Activated CD4-positive, alpha-beta memory T cell treated with anti-CD3 and anti-CD28 coated beads, Interleukin-2, amount 10 ng/mL, durations not matched to agents 7 days and 5 days (primary cell): ENCODE data around the gene AMOTL2. TPM values are rescaled to one million over a fixed set of nuclear protein-coding genes. Genes with fewer than 3 reads are reported as not detected.

Source experiments
- CTCF ChIA-PET: fragments of 350-600 bp; sonication (Branson Sonifier 250); formaldehyde crosslinking; loops from one replicate; lab custom pipeline; 2021; ENCODE audit warnings: antibody characterized with exemption, inconsistent platforms; lab: Charles Lee
- POLR2A ChIA-PET: fragments of 350-600 bp; sonication (Branson Sonifier 250); formaldehyde crosslinking; loops from one replicate; lab custom pipeline; 2021; ENCODE audit warnings: antibody characterized with exemption; lab: Charles Lee
- DNase-seq: peaks from one replicate; pipeline ENCODE4 v3.0.0-alpha.2; 2020
- H3K27ac Mint-ChIP-seq: one replicate; pipeline ENCODE4 v1.8.0; 2021; ENCODE audit warnings: mild to moderate bottlenecking, mixed read lengths
- H3K27me3 Mint-ChIP-seq: one replicate; pipeline ENCODE4 v1.8.0; 2021; ENCODE audit warnings: mixed read lengths
- H3K36me3 Mint-ChIP-seq: one replicate; pipeline ENCODE4 v1.8.0; 2021; ENCODE audit warnings: low read depth, mixed read lengths
- H3K4me1 Mint-ChIP-seq: one replicate; pipeline ENCODE4 v1.8.0; 2021; ENCODE audit warnings: mixed read lengths
- H3K4me3 Mint-ChIP-seq: one replicate; pipeline ENCODE4 v1.8.0; 2021; ENCODE audit warnings: mild to moderate bottlenecking, mixed read lengths
- H3K9me3 Mint-ChIP-seq: one replicate; pipeline ENCODE4 v1.8.0; 2021; ENCODE audit warnings: mixed read lengths
- total RNA-seq, 2 experiments: library from RNA; stranded (reverse); gene quantifications; one replicate each; pipeline ENCODE4 v1.2.3, GENCODE V29; 2021

AMOTL2 gene
- total RNA-seq, 2 experiments from 2014 or later: not detected

GRCh38 chr3:134389865-134390264 is 15.6 kb upstream of the AMOTL2 start:
- Mint-ChIP-seq H3K36me3 (no peaks in the 10 kb centered on the region), H3K4me3 (no peak overlapping the region), H3K27me3 (peaks cover 16% of the 10 kb centered on the region), H3K27ac (no peak overlapping the region), H3K9me3 (no peaks in the 10 kb centered on the region), H3K4me1 (no peaks in the 10 kb centered on the region)
- CTCF ChIA-PET: no interaction called here
- POLR2A ChIA-PET: no interaction called here
- DNase-seq: no peak

GRCh38 chr3:134388788-134389485 is 14.7 kb upstream of the AMOTL2 start:
- H3K27ac Mint-ChIP-seq: no peak overlapping the region

GRCh38 chr3:134388292-134388691 is 14.0 kb upstream of the AMOTL2 start:
- no peak for DNase-seq
- Mint-ChIP-seq H3K27ac (no peak overlapping the region), H3K9me3 (no peaks in the 10 kb centered on the region), H3K27me3 (peaks cover 16% of the 10 kb centered on the region), H3K36me3 (no peaks in the 10 kb centered on the region), H3K4me3 (no peak overlapping the region), H3K4me1 (no peaks in the 10 kb centered on the region)
- POLR2A ChIA-PET: no interaction called here
- CTCF ChIA-PET: no interaction called here

More at GRCh38 chr3:134388788-134389485, 14.7 kb upstream of the AMOTL2 start:
- no peaks in the 10 kb centered on the region for H3K36me3 Mint-ChIP-seq
- H3K27me3 Mint-ChIP-seq: peaks cover 16% of the 10 kb centered on the region
- no peaks in the 10 kb centered on the region for H3K9me3 Mint-ChIP-seq
- H3K4me1 Mint-ChIP-seq: no peaks in the 10 kb centered on the region
- ChIA-PET CTCF (no interaction called here), POLR2A (no interaction called here)
- DNase-seq: no peak
- H3K4me3 Mint-ChIP-seq: no peak overlapping the region

GRCh38 chr3:134387293-134387692 is 13.0 kb upstream of the AMOTL2 start:
- no peaks in the 10 kb centered on the region for H3K4me1 Mint-ChIP-seq
- H3K27ac Mint-ChIP-seq: no peak overlapping the region
- ChIA-PET CTCF (interaction anchor here (0.6 to 1.0 kb wide), 2 partner anchors 10 to 22 kb away, joined by 3 read pairs; no protein-coding TSS in a partner anchor), POLR2A (no interaction called here)
- peaks cover 16% of the 10 kb centered on the region for H3K27me3 Mint-ChIP-seq
- H3K9me3 Mint-ChIP-seq: no peaks in the 10 kb centered on the region
- no peak overlapping the region for H3K4me3 Mint-ChIP-seq
- H3K36me3 Mint-ChIP-seq: no peaks in the 10 kb centered on the region
- DNase-seq: no peak

GRCh38 chr3:134384963-134385362 is 10.7 kb upstream of the AMOTL2 start:
- ChIA-PET POLR2A (no interaction called here), CTCF (no interaction called here)
- H3K9me3 Mint-ChIP-seq: no peaks in the 10 kb centered on the region
- no peaks in the 10 kb centered on the region for H3K36me3 Mint-ChIP-seq
- H3K4me3 Mint-ChIP-seq: no peak overlapping the region
- H3K27ac Mint-ChIP-seq: no peak overlapping the region
- no peak for DNase-seq
- H3K4me1 Mint-ChIP-seq: no peaks in the 10 kb centered on the region
- peaks cover 29% of the 10 kb centered on the region for H3K27me3 Mint-ChIP-seq

- no peaks in the 10 kb centered on the region for H3K4me1 Mint-ChIP-seq
- H3K27me3 Mint-ChIP-seq: peaks cover 37% of the 10 kb centered on the region
- DNase-seq: no peak
- POLR2A ChIA-PET: no interaction called here
- no peaks in the 10 kb centered on the region for H3K9me3 Mint-ChIP-seq
- H3K27ac Mint-ChIP-seq: no peak overlapping the region
- H3K4me3 Mint-ChIP-seq: no peak overlapping the region
- no peaks in the 10 kb centered on the region for H3K36me3 Mint-ChIP-seq
- CTCF ChIA-PET: no interaction called here
These were observed 7.7 kb upstream of the AMOTL2 start for GRCh38 chr3:134381831-134382442.

- no peak for DNase-seq
- H3K36me3 Mint-ChIP-seq: no peaks in the 10 kb centered on the region
- H3K4me3 Mint-ChIP-seq: no peak overlapping the region
- no peaks in the 10 kb centered on the region for H3K4me1 Mint-ChIP-seq
- peaks cover 46% of the 10 kb centered on the region for H3K27me3 Mint-ChIP-seq
- no peaks in the 10 kb centered on the region for H3K9me3 Mint-ChIP-seq
- ChIA-PET CTCF (interaction anchor here (1.1 kb wide), 1 partner anchor 92 kb away, joined by 3 read pairs; no protein-coding TSS in a partner anchor), POLR2A (no interaction called here)
- H3K27ac Mint-ChIP-seq: no peak overlapping the region
These were observed 6.8 kb upstream of the AMOTL2 start for GRCh38 chr3:134381076-134381475.

- DNase-seq: no peak
- Mint-ChIP-seq H3K9me3 (no peaks in the 10 kb centered on the region), H3K4me1 (peaks cover 3% of the 10 kb centered on the region), H3K4me3 (no peak overlapping the region), H3K36me3 (no peaks in the 10 kb centered on the region), H3K27me3 (peaks cover 52% of the 10 kb centered on the region), H3K27ac (no peak overlapping the region)
- CTCF ChIA-PET: interaction anchor here (1.1 kb wide), 1 partner anchor 93 kb away, joined by 3 read pairs; no protein-coding TSS in a partner anchor
- POLR2A ChIA-PET: no interaction called here
These were observed 6.0 kb upstream of the AMOTL2 start for GRCh38 chr3:134380249-134380648.

- CTCF ChIA-PET: interaction anchor here (0.6 kb wide), 1 partner anchor 70 kb away, joined by 3 read pairs; no protein-coding TSS in a partner anchor
- no peak for DNase-seq
- no peaks in the 10 kb centered on the region for H3K36me3 Mint-ChIP-seq
- H3K4me3 Mint-ChIP-seq: no peak overlapping the region
- peaks cover 58% of the 10 kb centered on the region for H3K27me3 Mint-ChIP-seq
- POLR2A ChIA-PET: no interaction called here
- H3K27ac Mint-ChIP-seq: no peak overlapping the region
- H3K4me1 Mint-ChIP-seq: peaks cover 12% of the 10 kb centered on the region
- no peaks in the 10 kb centered on the region for H3K9me3 Mint-ChIP-seq
These were observed 4.6 kb upstream of the AMOTL2 start for GRCh38 chr3:134378818-134379217.

- Mint-ChIP-seq H3K4me3 (no peak overlapping the region), H3K4me1 (peaks cover 12% of the 10 kb centered on the region), H3K36me3 (no peaks in the 10 kb centered on the region), H3K27me3 (peaks cover 59% of the 10 kb centered on the region), H3K9me3 (no peaks in the 10 kb centered on the region), H3K27ac (no peak overlapping the region)
- ChIA-PET CTCF (interaction anchor here (0.6 kb wide), 1 partner anchor 69 kb away, joined by 3 read pairs; no protein-coding TSS in a partner anchor), POLR2A (no interaction called here)
- peak; percentile 29 for DNase-seq
These were observed 4.1 kb upstream of the AMOTL2 start for GRCh38 chr3:134378384-134378783.

GRCh38 chr3:134377896-134378295 is 3.6 kb upstream of the AMOTL2 start:
- DNase-seq: no peak
- POLR2A ChIA-PET: no interaction called here
- Mint-ChIP-seq H3K9me3 (no peaks in the 10 kb centered on the region), H3K4me1 (peaks cover 12% of the 10 kb centered on the region), H3K4me3 (no peak overlapping the region), H3K36me3 (no peaks in the 10 kb centered on the region), H3K27ac (no peak overlapping the region), H3K27me3 (peaks cover 63% of the 10 kb centered on the region)
- CTCF ChIA-PET: interaction anchor here (0.7 to 1.2 kb wide), 2 partner anchors 9 to 97 kb away, joined by 3 to 4 read pairs; no protein-coding TSS in a partner anchor

GRCh38 chr3:134376786-134377426 is 2.7 kb upstream of the AMOTL2 start:
- ChIA-PET CTCF (interaction anchor here (0.7 to 1.2 kb wide), 2 partner anchors 10 to 98 kb away, joined by 3 to 4 read pairs; no protein-coding TSS in a partner anchor), POLR2A (no interaction called here)
- H3K36me3 Mint-ChIP-seq: no peaks in the 10 kb centered on the region
- no peaks in the 10 kb centered on the region for H3K9me3 Mint-ChIP-seq
- peaks cover 12% of the 10 kb centered on the region for H3K4me1 Mint-ChIP-seq
- peaks cover 71% of the 10 kb centered on the region for H3K27me3 Mint-ChIP-seq
- DNase-seq: no peak
- H3K4me3 Mint-ChIP-seq: no peak overlapping the region
- H3K27ac Mint-ChIP-seq: no peak overlapping the region

GRCh38 chr3:134376385-134376765 is 2.1 kb upstream of the AMOTL2 start:
- peaks cover 67% of the 10 kb centered on the region for H3K27me3 Mint-ChIP-seq
- no peaks in the 10 kb centered on the region for H3K9me3 Mint-ChIP-seq
- H3K36me3 Mint-ChIP-seq: no peaks in the 10 kb centered on the region
- DNase-seq: no peak
- ChIA-PET POLR2A (no interaction called here), CTCF (no interaction called here)
- peaks cover 12% of the 10 kb centered on the region for H3K4me1 Mint-ChIP-seq
- no peak overlapping the region for H3K4me3 Mint-ChIP-seq
- H3K27ac Mint-ChIP-seq: no peak overlapping the region
